ENCODE data around the gene LRCOL1. TPM values are rescaled to one million over a fixed set of nuclear protein-coding genes. Genes with fewer than 3 reads are reported as not detected.

LRCOL1 gene
- total RNA-seq, 1 donor from 2014 or later = not detected

DNA sequence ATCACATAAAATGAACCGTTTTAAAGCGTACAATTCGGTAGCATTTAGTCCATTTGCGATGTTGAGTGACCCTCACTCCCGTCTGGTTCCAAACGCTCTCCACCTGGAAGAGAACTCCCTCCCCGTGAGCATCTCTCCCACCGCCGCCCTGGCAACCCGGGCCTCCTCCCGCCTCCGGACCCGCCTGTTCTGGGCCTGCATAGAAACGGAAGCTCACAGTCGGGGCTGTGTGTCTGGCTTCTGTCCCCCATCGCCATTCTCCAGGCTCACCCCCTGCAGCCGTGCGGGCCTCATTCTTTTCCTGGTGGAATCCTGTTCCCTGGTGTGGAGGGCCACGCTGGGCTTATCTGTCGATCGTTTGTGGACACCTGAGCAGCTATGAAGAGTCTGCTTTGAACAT, 17.3 kb downstream of the LRCOL1 start:
- H3K36me3 ChIP-seq = no peaks in the 10 kb centered on the region
- TF ChIP-seq, protein P1, sequence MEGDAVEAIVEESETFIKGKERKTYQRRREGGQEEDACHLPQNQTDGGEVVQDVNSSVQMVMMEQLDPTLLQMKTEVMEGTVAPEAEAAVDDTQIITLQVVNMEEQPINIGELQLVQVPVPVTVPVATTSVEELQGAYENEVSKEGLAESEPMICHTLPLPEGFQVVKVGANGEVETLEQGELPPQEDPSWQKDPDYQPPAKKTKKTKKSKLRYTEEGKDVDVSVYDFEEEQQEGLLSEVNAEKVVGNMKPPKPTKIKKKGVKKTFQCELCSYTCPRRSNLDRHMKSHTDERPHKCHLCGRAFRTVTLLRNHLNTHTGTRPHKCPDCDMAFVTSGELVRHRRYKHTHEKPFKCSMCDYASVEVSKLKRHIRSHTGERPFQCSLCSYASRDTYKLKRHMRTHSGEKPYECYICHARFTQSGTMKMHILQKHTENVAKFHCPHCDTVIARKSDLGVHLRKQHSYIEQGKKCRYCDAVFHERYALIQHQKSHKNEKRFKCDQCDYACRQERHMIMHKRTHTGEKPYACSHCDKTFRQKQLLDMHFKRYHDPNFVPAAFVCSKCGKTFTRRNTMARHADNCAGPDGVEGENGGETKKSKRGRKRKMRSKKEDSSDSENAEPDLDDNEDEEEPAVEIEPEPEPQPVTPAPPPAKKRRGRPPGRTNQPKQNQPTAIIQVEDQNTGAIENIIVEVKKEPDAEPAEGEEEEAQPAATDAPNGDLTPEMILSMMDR (IDR thresholded peaks at IDR 0.05) = no peak
- TF ChIP-seq POLR2AphosphoS5 (IDR thresholded peaks at IDR 0.05; ENCODE audit: insufficient read depth in 1 of 2, low read depth in 1 of 2) (no peak), POLR2A (IDR thresholded peaks at IDR 0.05) (no peak)
- no peaks in the 10 kb centered on the region for H3K27me3 ChIP-seq
- no peak overlapping the region for H3K27ac ChIP-seq
- no peaks in the 10 kb centered on the region for H3K9me3 ChIP-seq
- intact Hi-C loops (cut with DNase I) = no loop called here
- DNase-seq (ENCODE audit: extremely low spot score in 2 of 2) = no peak
- H3K4me3 ChIP-seq = no peak overlapping the region
- H3K4me1 ChIP-seq = peaks cover 5% of the 10 kb centered on the region

DNA sequence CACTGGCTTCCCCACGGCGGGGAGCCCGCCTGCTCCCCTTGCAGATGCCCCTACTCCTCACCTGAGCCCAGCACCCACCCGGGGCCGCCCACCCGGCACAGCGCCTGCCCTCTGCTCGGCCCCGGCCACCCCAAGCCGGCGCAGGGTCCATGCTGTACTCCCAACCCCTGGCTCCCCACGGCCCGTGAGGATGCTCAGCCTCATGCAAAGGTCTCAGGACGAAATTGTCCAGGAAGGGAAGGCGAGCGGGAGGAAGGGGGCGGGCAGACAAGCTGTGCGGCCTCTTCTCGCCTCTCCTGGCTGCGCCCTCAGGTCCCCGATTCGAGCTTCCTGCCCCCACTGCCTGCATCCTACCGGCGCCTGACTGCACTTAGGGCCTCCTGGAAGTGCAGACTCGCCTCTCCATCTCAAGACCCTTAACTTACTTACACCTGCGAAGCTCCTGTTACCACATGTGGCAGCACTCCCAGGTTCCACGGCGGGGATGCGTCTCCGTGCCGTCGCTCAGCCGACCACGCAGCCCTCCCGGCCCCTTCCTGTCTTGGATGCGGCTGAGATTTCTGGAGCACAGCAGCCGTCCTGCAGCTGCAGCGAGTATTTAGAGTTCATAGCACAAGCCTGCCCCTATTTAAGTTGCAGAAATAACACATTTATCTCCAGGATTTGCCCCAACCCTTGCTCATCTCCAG, 18.0 kb downstream of the LRCOL1 start:
- Histone ChIP-seq H3K4me3 (no peak overlapping the region), H3K27ac (no peak overlapping the region), H3K9me3 (no peaks in the 10 kb centered on the region), H3K27me3 (no peaks in the 10 kb centered on the region), H3K36me3 (no peaks in the 10 kb centered on the region), H3K4me1 (peaks cover 5% of the 10 kb centered on the region)
- TF ChIP-seq POLR2AphosphoS5 (IDR thresholded peaks at IDR 0.05; ENCODE audit: insufficient read depth in 1 of 2, low read depth in 1 of 2) (no peak), POLR2A (IDR thresholded peaks at IDR 0.05) (no peak)
- TF ChIP-seq, protein P1 (IDR thresholded peaks at IDR 0.05) = no peak
- no peak for DNase-seq (ENCODE audit: extremely low spot score in 2 of 2)
- intact Hi-C loops (cut with DNase I) = no loop called here

DNA sequence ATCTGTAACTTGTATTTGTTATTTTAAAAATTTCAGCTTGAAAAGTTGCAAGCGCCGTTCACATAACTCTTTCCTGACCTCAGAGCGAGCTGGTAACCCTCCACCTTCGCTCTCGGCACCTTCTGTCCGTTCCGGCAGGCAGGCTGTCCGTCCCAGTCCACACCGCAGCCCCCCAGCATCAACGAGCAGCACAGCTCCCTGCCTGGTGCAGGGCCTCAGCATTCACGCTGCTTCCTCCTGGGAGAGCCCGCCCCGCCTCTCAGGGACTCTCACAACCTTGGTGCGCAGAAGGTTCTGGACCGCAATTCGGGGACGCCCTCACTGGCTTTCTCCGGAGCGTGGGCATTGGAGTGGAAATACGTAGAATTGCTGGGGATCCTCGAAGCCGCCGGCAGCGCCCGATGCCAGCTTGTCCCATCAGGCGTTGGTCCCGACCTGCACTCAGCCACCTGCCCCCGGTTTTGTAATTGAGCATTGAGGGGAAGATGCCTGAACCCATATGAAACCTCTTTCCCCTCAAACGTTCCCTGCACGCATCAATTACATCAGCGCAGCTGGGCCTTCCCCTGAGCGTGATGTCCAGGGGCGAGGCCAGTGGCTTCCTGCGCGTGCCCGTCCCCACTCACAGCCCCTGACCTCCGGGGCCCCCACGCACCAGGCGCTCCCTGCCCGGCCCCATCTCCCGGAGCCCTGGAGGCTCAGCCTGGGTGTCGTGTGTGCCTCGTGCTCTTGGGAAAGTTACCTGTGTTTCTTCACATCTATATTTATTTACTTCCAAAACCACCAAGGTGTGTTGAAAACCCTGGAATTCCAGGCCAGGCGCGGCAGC, 19.1 kb downstream of the LRCOL1 start:
- Histone ChIP-seq H3K4me3 (no peak overlapping the region), H3K9me3 (no peaks in the 10 kb centered on the region), H3K27ac (no peak overlapping the region), H3K4me1 (peaks cover 5% of the 10 kb centered on the region), H3K36me3 (no peaks in the 10 kb centered on the region), H3K27me3 (no peaks in the 10 kb centered on the region)
- intact Hi-C loops (cut with DNase I) = no loop called here
- no peak for DNase-seq (ENCODE audit: extremely low spot score in 2 of 2)
- TF ChIP-seq POLR2A (IDR thresholded peaks at IDR 0.05) = no peak
- TF ChIP-seq POLR2AphosphoS5 (IDR thresholded peaks at IDR 0.05; ENCODE audit: insufficient read depth in 1 of 2, low read depth in 1 of 2) = no peak
- TF ChIP-seq, protein P1 (IDR thresholded peaks at IDR 0.05) = no peak

DNA sequence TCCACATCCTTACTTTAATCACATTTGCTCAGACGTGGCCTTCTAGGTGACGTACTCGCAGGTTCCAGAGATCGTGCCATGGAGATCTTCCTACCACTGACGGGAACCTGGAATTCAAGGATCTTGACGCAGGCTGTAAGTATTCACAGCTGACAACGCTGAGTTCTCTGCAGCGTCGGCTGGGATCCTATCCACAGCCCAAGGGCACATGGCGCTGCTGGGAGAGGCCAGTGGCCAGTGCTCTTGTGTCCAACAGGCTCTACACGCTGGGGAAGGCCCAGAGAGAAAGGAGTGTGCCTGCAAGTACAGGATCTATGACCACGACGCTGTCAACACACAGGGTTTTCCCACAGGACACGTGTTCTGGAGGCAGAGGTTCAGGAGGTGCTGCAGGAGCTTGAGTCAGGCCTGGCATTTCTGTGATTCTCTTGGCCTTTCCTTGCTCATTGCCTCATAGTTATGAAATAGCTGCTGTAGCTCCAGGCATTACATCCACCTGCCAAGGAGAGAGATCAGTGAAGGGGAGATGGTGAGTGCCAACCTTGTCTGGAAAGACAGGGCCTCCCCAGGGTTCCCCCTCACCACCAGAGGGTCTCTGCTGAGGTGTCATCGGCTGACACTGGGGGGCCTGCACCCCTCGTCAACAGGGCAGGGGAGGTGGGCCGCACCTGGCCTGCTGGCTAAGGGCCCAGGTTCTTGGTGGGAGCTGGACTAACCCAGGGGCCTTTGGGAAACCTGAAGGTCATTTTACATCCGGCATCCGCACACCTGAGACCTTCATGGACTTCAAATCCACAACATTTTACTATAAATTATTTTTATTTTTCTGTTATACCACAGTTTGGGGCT, 21.3 kb downstream of the LRCOL1 start:
- Histone ChIP-seq H3K9me3 (no peaks in the 10 kb centered on the region), H3K4me1 (peaks cover 5% of the 10 kb centered on the region), H3K27ac (no peak overlapping the region), H3K27me3 (no peaks in the 10 kb centered on the region), H3K36me3 (peaks cover 0 to 6% of the 10 kb centered on the region in 2 donors), H3K4me3 (no peak overlapping the region)
- TF ChIP-seq POLR2AphosphoS5 (IDR thresholded peaks at IDR 0.05; ENCODE audit: insufficient read depth in 1 of 2, low read depth in 1 of 2) = no peak
- TF ChIP-seq, protein P1 (IDR thresholded peaks at IDR 0.05) = no peak
- TF ChIP-seq POLR2A (IDR thresholded peaks at IDR 0.05) = no peak
- intact Hi-C loops (cut with DNase I) = no loop called here
- DNase-seq (ENCODE audit: extremely low spot score in 2 of 2) = no peak
